Adrenal gland (tissue), 12 donors: ENCODE results near the gene NSG2. TPM values are rescaled to one million over a fixed set of nuclear protein-coding genes. Genes with fewer than 3 reads are reported as not detected.

Experiments
- DNase-seq, 7 donors: peaks; one replicate each; pipeline ENCODE4 v3.0.0-alpha.2; 2019 to 2020
- H3K27ac ChIP-seq, 5 donors: fragments of 200-600 bp; sonication (generic) in 4 of 5; 1 replicate in 3 of 5; 2 replicates in 2 of 5; pipeline versions ENCODE4 v1.5.1 to v1.8.0; 2016 to 2020; ENCODE audit warnings: mild to moderate bottlenecking in 1 of 5
- H3K27me3 ChIP-seq: fragments of 200-600 bp; 2 replicates; pipeline ENCODE4 v1.8.0; 2021
- H3K36me3 ChIP-seq, 2 donors: fragments of 200-600 bp; replicated peaks in 1 of 2; 1 replicate in 1 of 2; 2 replicates in 1 of 2; pipeline versions ENCODE4 v1.5.1 to v1.8.0; 2018 to 2022
- H3K4me1 ChIP-seq, 2 donors: fragments of 200-600 bp; replicated peaks in 1 of 2; 1 replicate in 1 of 2; 2 replicates in 1 of 2; pipeline versions ENCODE4 v1.5.1 to v1.8.0; 2018 to 2021
- H3K4me3 ChIP-seq, 4 donors: fragments of 200-600 bp; sonication (generic) in 3 of 4; one replicate each; pipeline ENCODE4 v1.5.1; 2016 to 2018
- H3K9me3 ChIP-seq, 3 donors: fragments of 200-600 bp; sonication (generic) in 1 of 3; replicated peaks in 1 of 3; 1 replicate in 2 of 3; 2 replicates in 1 of 3; pipeline versions ENCODE4 v1.5.1 to v1.8.0; 2016 to 2021
- POLR2A ChIP-seq, 2 donors: fragments of 450-650 bp; IDR thresholded peaks; one replicate each; pipeline ENCODE4 v1.6.1; 2017; ENCODE audit warnings: antibody characterized with exemption in 2 of 2, mild to moderate bottlenecking in 2 of 2, moderate library complexity in 1 of 2
- WGBS, 4 donors: extraction: QIAGEN DNeasy Blood & Tissue Kit in 2 of 4; methylation state at CpG; one replicate each; pipeline versions ENCODE4 v1.1.5 to v1.1.7; 2013 to 2017; 5-methylcytosine and 5-hydroxymethylcytosine counted together
- intact Hi-C, 2 donors: fragments of 100-400 bp; cut with DNase I; formaldehyde crosslinking; loops; one replicate each; pipeline versions ENCODE4 v1.14.1 to v1.15.0; 2022 to 2023
- polyA plus RNA-seq, 3 donors: library from polyadenylated mRNA; stranded (reverse); fragments of 200-250 nt in 2 of 3; fragments of 350-450 nt in 1 of 3; fragmentation: Illumina TruSeq in 1 of 3; extraction: RNeasy Lipid Tissue Mini Kit (QIAGEN cat#74804) in 1 of 3; gene quantifications; one replicate each; pipeline ENCODE4 v1.2.3, GENCODE V29; 2013 to 2014
- total RNA-seq, 9 donors: library from RNA; depleted of rRNA in 4 of 9; stranded (reverse); fragments of >200 nt in 4 of 9; fragments of 120-200 nt in 1 of 9; fragmentation: NEBNext Ultra II Directional in 1 of 9; extraction: Animal tissue kit (Norgen Biotek cat#: 25700) in 1 of 9; gene quantifications; one replicate each; pipeline versions ENCODE4 v1.1.0 to v1.2.4, GENCODE V29; 2013 to 2023
- TF ChIP-seq, protein P1 (sequence below), 6 experiments: fragments of 450-650 bp in 4 of 6; fragments of 200-600 bp in 2 of 6; sonication (generic) in 1 of 6; IDR thresholded peaks; 1 replicate in 5 of 6; 2 replicates in 1 of 6; pipeline versions ENCODE4 v1.5.1 to v1.8.0; 2016 to 2021; ENCODE audit warnings: antibody characterized with exemption in 6 of 6, mild to moderate bottlenecking in 2 of 6, moderate library complexity in 1 of 6
- donor health status: healthy with polysubstance abuse.
- donor health status: Bipolar disorder and iron deficiency.
- donor health status: DM: yes; HTN: yes; CAD: no.
- donor health status: DM: no; HTN: no; CAD: no.
- donor health status: DM: no; HTN: no; CAD: no.
- donor health status: DM: yes; HTN: yes; CAD: no.

NSG2 gene
- total and polyA plus RNA-seq, 12 donors = 0.25 to 40.9 (median 11.7) TPM; not detected in 1

DNA sequence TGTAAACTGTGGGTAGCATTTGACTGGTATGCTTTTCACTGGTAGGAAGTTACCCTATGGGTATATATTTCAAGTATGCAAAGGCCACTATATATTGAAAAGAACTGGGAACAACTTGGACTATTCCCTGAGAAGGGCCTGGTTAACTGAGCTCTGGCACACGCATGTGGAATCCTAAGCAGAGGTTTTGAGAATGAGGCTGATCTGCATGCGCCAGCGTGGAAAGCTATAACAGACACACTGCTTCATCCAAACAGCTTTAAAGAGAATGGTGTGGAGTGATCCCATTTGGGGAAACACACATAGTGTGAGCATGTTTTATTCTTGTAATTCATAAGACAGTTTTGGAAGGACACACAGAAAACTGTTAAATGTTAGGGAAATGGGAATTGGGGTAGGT is 8.4 kb downstream of the NSG2 start:
- TF ChIP-seq POLR2A (IDR thresholded peaks at IDR 0.05) = no peak
- TF ChIP-seq, protein P1, sequence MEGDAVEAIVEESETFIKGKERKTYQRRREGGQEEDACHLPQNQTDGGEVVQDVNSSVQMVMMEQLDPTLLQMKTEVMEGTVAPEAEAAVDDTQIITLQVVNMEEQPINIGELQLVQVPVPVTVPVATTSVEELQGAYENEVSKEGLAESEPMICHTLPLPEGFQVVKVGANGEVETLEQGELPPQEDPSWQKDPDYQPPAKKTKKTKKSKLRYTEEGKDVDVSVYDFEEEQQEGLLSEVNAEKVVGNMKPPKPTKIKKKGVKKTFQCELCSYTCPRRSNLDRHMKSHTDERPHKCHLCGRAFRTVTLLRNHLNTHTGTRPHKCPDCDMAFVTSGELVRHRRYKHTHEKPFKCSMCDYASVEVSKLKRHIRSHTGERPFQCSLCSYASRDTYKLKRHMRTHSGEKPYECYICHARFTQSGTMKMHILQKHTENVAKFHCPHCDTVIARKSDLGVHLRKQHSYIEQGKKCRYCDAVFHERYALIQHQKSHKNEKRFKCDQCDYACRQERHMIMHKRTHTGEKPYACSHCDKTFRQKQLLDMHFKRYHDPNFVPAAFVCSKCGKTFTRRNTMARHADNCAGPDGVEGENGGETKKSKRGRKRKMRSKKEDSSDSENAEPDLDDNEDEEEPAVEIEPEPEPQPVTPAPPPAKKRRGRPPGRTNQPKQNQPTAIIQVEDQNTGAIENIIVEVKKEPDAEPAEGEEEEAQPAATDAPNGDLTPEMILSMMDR (IDR thresholded peaks at IDR 0.05) = no peak
- intact Hi-C loops = no loop called here
- 81 to 100% (median 90%) methylated on average over 3 of the region's 3 CpGs for WGBS, 4 donors

DNA sequence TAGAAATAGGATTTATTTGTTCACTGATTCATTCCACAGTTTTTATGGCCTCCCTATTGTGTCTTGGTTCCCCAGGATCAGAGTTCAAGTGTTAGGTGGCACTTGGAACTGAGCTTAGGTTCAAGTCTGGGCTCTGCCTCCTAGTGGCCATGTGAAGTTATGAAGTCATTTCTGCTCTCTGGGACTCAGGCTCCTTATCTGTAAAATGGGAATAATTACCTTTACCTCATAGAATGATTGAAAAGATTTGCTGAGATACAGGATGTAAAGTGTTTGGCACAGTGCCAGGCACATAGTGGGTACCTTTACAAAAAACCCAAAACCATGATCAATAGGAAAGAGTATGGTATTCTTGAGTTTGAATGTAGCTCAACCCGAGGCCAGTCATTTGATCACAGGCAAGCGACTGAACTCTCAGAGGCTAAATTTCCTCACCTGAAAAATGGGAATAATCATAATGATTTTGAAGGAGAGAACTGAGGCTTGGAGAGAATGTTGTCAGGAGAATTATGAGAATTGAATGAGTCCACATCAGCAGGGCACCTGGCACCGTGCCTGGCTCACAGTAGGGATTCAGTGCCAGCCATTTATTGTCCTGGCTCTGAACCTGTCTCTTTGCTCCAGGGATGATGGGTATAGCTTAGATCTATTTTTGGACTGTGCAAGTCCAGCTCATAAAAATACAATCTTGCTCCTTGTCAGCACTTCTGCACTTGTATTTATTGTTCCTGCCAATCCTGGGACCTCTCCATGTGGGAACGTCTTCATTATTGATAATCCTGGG is 10.8 kb downstream of the NSG2 start:
- Histone ChIP-seq H3K9me3 (no peaks in the 10 kb centered on the region), H3K4me1 (no peaks in the 10 kb centered on the region), H3K36me3 (no peaks in the 10 kb centered on the region), H3K27me3 (no peaks in the 10 kb centered on the region), H3K27ac (no peak overlapping the region), H3K4me3 (no peak overlapping the region)
- no peak for TF ChIP-seq POLR2A (IDR thresholded peaks at IDR 0.05)
- TF ChIP-seq, protein P1 (IDR thresholded peaks at IDR 0.05) = no peak
- DNase-seq = no peak
- intact Hi-C loops = no loop called here
- 75 to 77% (median 76%) methylated on average over 4 of the region's 4 CpGs for WGBS, 4 donors

More for the DNA sequence above, 8.4 kb downstream of the NSG2 start:
- Histone ChIP-seq H3K4me3 (no peak overlapping the region), H3K27me3 (no peaks in the 10 kb centered on the region), H3K27ac (no peak overlapping the region), H3K36me3 (no peaks in the 10 kb centered on the region), H3K9me3 (no peaks in the 10 kb centered on the region), H3K4me1 (no peaks in the 10 kb centered on the region)
- no peak for DNase-seq

DNA sequence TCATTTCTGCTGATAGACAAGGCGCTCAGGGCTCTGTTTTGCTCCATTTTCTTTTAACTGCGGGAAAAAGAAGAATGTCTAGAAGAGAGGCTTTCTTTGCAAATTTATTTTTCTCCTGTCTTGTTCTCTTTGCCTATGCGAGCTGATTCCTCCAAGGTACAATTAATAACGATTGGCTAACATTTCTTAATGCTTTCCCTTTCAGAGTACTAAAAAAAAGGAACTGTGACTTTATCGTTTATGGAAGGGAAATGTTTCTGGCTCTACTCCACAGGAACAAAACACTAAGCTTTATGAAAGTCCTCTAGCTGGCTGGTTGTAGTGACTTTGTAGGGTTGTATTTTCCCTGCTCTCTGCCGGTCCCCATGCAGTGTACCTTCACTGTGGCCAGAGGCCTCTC is 11.7 kb downstream of the NSG2 start:
- H3K4me3 ChIP-seq = no peak overlapping the region
- WGBS, 4 donors = 51 to 58% (median 55%) methylated on average over 6 of the region's 6 CpGs
- H3K9me3 ChIP-seq = no peaks in the 10 kb centered on the region
- H3K27ac ChIP-seq = no peak overlapping the region
- H3K27me3 ChIP-seq = no peaks in the 10 kb centered on the region
- H3K36me3 ChIP-seq = no peaks in the 10 kb centered on the region
- TF ChIP-seq, protein P1 (IDR thresholded peaks at IDR 0.05) = no peak
- no peak for TF ChIP-seq POLR2A (IDR thresholded peaks at IDR 0.05)
- no peak for DNase-seq
- H3K4me1 ChIP-seq = no peaks in the 10 kb centered on the region
- intact Hi-C loops = no loop called here

DNA sequence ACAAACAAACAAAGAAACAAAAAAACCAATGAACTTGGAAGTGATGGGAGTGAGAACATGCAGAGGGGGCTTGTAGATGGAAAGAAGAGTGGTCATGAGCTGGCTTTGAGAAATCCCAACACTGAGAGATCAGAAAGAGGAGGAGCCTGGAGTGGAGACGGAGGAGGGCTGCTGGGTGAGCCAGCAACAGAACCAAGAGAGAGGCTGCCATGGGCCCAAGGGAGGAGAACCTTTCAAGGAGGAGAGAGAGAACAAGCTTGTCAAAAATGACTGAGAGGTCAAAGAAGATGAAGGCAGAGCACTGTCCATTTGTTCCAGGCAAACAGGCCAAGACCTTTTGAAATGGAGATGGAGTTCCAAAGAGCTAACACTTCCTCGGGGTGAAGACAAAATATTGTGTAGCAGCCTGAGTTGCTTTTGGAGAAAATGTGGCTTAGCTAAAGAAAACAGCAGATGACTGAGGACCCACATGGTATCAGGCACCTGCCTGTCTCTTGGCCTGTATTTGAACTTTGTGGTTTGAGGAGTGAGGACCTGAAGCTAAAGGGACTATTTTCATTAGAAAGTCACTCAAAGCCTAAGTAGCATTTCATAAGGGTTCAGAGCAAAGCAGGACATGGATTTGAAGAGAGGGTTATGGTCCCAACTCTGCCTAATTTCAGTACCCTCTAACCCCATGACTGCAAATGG is 13.1 kb downstream of the NSG2 start:
- Histone ChIP-seq H3K36me3 (no peaks in the 10 kb centered on the region), H3K4me3 (no peak overlapping the region), H3K27ac (no peak overlapping the region), H3K9me3 (no peaks in the 10 kb centered on the region), H3K27me3 (no peaks in the 10 kb centered on the region), H3K4me1 (no peaks in the 10 kb centered on the region)
- WGBS, 4 donors = 45 to 77% (median 63%) methylated on average over 2 of the region's 2 CpGs
- intact Hi-C loops = no loop called here
- no peak for TF ChIP-seq POLR2A (IDR thresholded peaks at IDR 0.05)
- TF ChIP-seq, protein P1 (IDR thresholded peaks at IDR 0.05) = no peak
- DNase-seq = no peak
